GM12878 (cell line): ENCODE data around the gene WWP2.

Source experiments
- CREB1 ChIP-seq: IDR thresholded peaks from 2 replicates; pipeline ENCODE4 v1.6.1; 2012; ENCODE audit warnings: low read depth, mild to moderate bottlenecking, inconsistent platforms
- EP300 ChIP-seq, 2 experiments: fragments of 150-350 bp in 1 of 2; IDR thresholded peaks; 2 replicates each; pipeline ENCODE4 v1.6.1; 2011 to 2012; ENCODE audit warnings: low read depth in 2 of 2, low read length in 2 of 2, borderline replicate concordance in 1 of 2, improper control_type of control experiment in 1 of 2, inconsistent platforms in 1 of 2; ENCODE audit not compliant: control insufficient read depth in 1 of 2

GRCh38 chr16:69861292-69862030 is 99.3 kb downstream of the WWP2 start:
- TF ChIP-seq EP300 (IDR thresholded peaks at IDR 0.05; ENCODE audit: borderline replicate concordance in 1 of 2, control insufficient read depth in 1 of 2, low read depth in 2 of 2, low read length in 2 of 2) (no peak), CREB1 (no peak)
